IMR-90 (cell line): Measurements from ENCODE around the gene LDHA. TPM values are rescaled to one million over a fixed set of nuclear protein-coding genes. Genes with fewer than 3 reads are reported as not detected.

Source experiments
- ATAC-seq: fragments of 200-7000 bp; cut with Tn5 transposase; 2 replicates; pipeline ENCODE4 v1.9.1; 2020; ENCODE audit warnings: low read depth, mild to moderate bottlenecking, moderate library complexity
- BruUV-seq: library from RNA; stranded (reverse); fragments of 400-500 nt; replicated peaks from 2 replicates; lab custom pipeline; 2021; lab: Mats Ljungman, UMichigan
- CTCF ChIA-PET: fragments of 300-600 bp; formaldehyde crosslinking; extraction: SDS; loops from one replicate; lab custom pipeline; 2021; ENCODE audit warnings: antibody characterized with exemption; lab: Yijun Ruan, JAX
- POLR2A ChIA-PET: fragments of 300-600 bp; sonication (Branson Sonifier 250); formaldehyde crosslinking; loops from one replicate; lab custom pipeline; 2022; ENCODE audit warnings: antibody characterized with exemption; ENCODE audit not compliant: unreplicated experiment; lab: Charles Lee
- DNase-seq: peaks from one replicate; pipeline ENCODE4 v3.0.0; 2013
- H2AFZ ChIP-seq: replicated peaks from 2 replicates; pipeline ENCODE3; 2013; ENCODE audit warnings: low read length, mild to moderate bottlenecking; ENCODE audit not compliant: poor library complexity
- H2AK5ac ChIP-seq: 2 replicates; pipeline ENCODE4 v1.6.1; 2013; ENCODE audit warnings: low read depth, low read length, inconsistent platforms
- H2AK9ac ChIP-seq: replicated peaks from 2 replicates; pipeline ENCODE3; 2013; ENCODE audit warnings: mild to moderate bottlenecking, low read depth, low read length, moderate library complexity; ENCODE audit not compliant: poor library complexity
- H2BK120ac ChIP-seq: 2 replicates; pipeline ENCODE4 v1.6.1; 2013; ENCODE audit warnings: low read depth, low read length, inconsistent platforms
- H2BK15ac ChIP-seq: 3 replicates; pipeline ENCODE4 v1.6.1; 2013; ENCODE audit warnings: low read depth, low read length, inconsistent platforms
- H2BK20ac ChIP-seq: 2 replicates; pipeline ENCODE4 v1.6.1; 2013; ENCODE audit warnings: low read depth, mild to moderate bottlenecking, inconsistent platforms, low read length, moderate library complexity
- H2BK5ac ChIP-seq: 2 replicates; pipeline ENCODE4 v1.6.1; 2013; ENCODE audit warnings: mild to moderate bottlenecking, low read depth, low read length, inconsistent platforms; ENCODE audit not compliant: poor library complexity, severe bottlenecking
- H3K14ac ChIP-seq: replicated peaks from 2 replicates; pipeline ENCODE4 v1.6.1; 2013; ENCODE audit warnings: low read depth, low read length, inconsistent platforms
- H3K18ac ChIP-seq: 2 replicates; pipeline ENCODE4 v1.6.1; 2013; ENCODE audit warnings: low read depth, low read length, control low read depth
- H3K23ac ChIP-seq: 2 replicates; pipeline ENCODE4 v1.6.1; 2013; ENCODE audit warnings: low read depth, low read length, inconsistent platforms
- H3K27ac ChIP-seq: 2 replicates; pipeline ENCODE4 v1.5.1; 2013; ENCODE audit warnings: mild to moderate bottlenecking, control low read depth, low read length; ENCODE audit not compliant: insufficient read depth
- H3K27me3 ChIP-seq: 2 replicates; pipeline ENCODE4 v1.6.1; 2013; ENCODE audit warnings: low read length; ENCODE audit not compliant: control insufficient read depth, insufficient read depth
- H3K36me3 ChIP-seq: 2 replicates; pipeline ENCODE4 v1.6.1; 2013; ENCODE audit warnings: low read length, mixed read lengths; ENCODE audit not compliant: control insufficient read depth, insufficient read depth
- H3K4ac ChIP-seq: 2 replicates; pipeline ENCODE4 v1.6.1; 2013; ENCODE audit warnings: low read depth, low read length, inconsistent platforms
- H3K4me1 ChIP-seq: 2 replicates; pipeline ENCODE4 v1.6.1; 2013; ENCODE audit warnings: low read length, mixed read lengths; ENCODE audit not compliant: control insufficient read depth, insufficient read depth
- H3K4me2 ChIP-seq: 2 replicates; pipeline ENCODE4 v1.6.1; 2013; ENCODE audit warnings: low read depth, mild to moderate bottlenecking, control low read depth, low read length, moderate library complexity
- H3K4me3 ChIP-seq: 2 replicates; pipeline ENCODE4 v1.5.1; 2013; ENCODE audit warnings: low read depth, mild to moderate bottlenecking, control low read depth, low read length, moderate library complexity; ENCODE audit not compliant: insufficient read depth
- H3K56ac ChIP-seq: 2 replicates; pipeline ENCODE4 v1.6.1; 2013; ENCODE audit warnings: low read length, inconsistent platforms; ENCODE audit not compliant: insufficient read depth; ENCODE audit errors: extremely low read depth
- H3K79me1 ChIP-seq, 2 experiments: 2 replicates each; pipeline ENCODE4 v1.6.1; 2013; ENCODE audit warnings: low read length in 2 of 2, inconsistent platforms in 1 of 2, low read depth in 1 of 2
- H3K9ac ChIP-seq: 2 replicates; pipeline ENCODE4 v1.6.1; 2013; ENCODE audit warnings: low read depth, low read length, control low read depth
- H3K9me1 ChIP-seq: 2 replicates; pipeline ENCODE4 v1.6.1; 2013; ENCODE audit warnings: low read length, inconsistent platforms; ENCODE audit not compliant: insufficient read depth
- H3K9me3 ChIP-seq: 2 replicates; pipeline ENCODE4 v1.6.1; 2013; ENCODE audit warnings: low read length; ENCODE audit not compliant: control insufficient read depth, insufficient read depth
- H4K20me1 ChIP-seq: 2 replicates; pipeline ENCODE4 v1.6.1; 2013; ENCODE audit warnings: low read length, inconsistent platforms; ENCODE audit not compliant: insufficient read depth
- H4K5ac ChIP-seq: 2 replicates; pipeline ENCODE4 v1.6.1; 2013; ENCODE audit warnings: mild to moderate bottlenecking, low read depth, low read length, control low read depth
- H4K8ac ChIP-seq, 2 experiments: 2 replicates each; pipeline ENCODE4 v1.6.1; 2013; ENCODE audit warnings: low read depth in 2 of 2, low read length in 2 of 2, control low read depth in 1 of 2, inconsistent platforms in 1 of 2
- H4K91ac ChIP-seq: 2 replicates; pipeline ENCODE4 v1.6.1; 2013; ENCODE audit warnings: low read depth, low read length, inconsistent platforms; ENCODE audit not compliant: insufficient read depth
- BHLHE40 ChIP-seq: fragments of 150-350 bp; IDR thresholded peaks from 2 replicates; pipeline ENCODE4 v1.6.1; 2016; ENCODE audit warnings: mild to moderate bottlenecking, low read depth, low read length
- MAZ ChIP-seq: IDR thresholded peaks from 2 replicates; pipeline ENCODE4 v1.6.1; 2012; ENCODE audit warnings: low read depth, mild to moderate bottlenecking, low read length, improper control_type of control experiment, moderate library complexity, borderline replicate concordance
- POLR2A ChIP-seq: IDR thresholded peaks from 2 replicates; pipeline ENCODE4 v1.6.1; 2012; ENCODE audit warnings: mild to moderate bottlenecking, low read depth, low read length
- RCOR1 ChIP-seq: IDR thresholded peaks from 2 replicates; pipeline ENCODE4 v1.6.1; 2012; ENCODE audit warnings: mild to moderate bottlenecking, low read length, improper control_type of control experiment; ENCODE audit not compliant: insufficient replicate concordance
- WGBS, 2 experiments: methylation state at CpG; one replicate each; pipeline versions ENCODE4 v1.1.5 to v1.1.7; 2013; ENCODE audit warnings: missing lambda C conversion rate in 2 of 2; ENCODE audit not compliant: insufficient read length in 1 of 2; ENCODE audit errors: extremely low coverage in 2 of 2; 5-methylcytosine and 5-hydroxymethylcytosine counted together
- dilution Hi-C: fragments of 300-500 bp; cut with HindIII; formaldehyde crosslinking; loops from one replicate; pipeline ENCODE4 v1.14.3; 2018; ENCODE audit warnings: low sequenced_read_pairs; ENCODE audit not compliant: unreplicated experiment
- in situ Hi-C: fragments of 300-500 bp; cut with MboI; formaldehyde crosslinking; loops from 3 replicates; pipeline ENCODE4 v1.14.3; 2019; ENCODE audit warnings: low sequenced_read_pairs, inconsistent platforms, mixed read lengths
- intact Hi-C: fragments of 100-400 bp; cut with micrococcal nuclease; formaldehyde crosslinking; loops from 2 replicates; pipeline ENCODE4 v1.10.0; 2022
- polyA plus RNA-seq, 3 experiments: library from polyadenylated mRNA; depleted of rRNA; stranded (reverse); fragments of >200 nt; gene quantifications; 2 replicates each; pipeline ENCODE4 v1.2.3, GENCODE V29; 2012; ENCODE audit warnings: low replicate concordance in 1 of 3
- total RNA-seq: library from RNA; depleted of rRNA; stranded (reverse); fragments of >200 nt; gene quantifications from 2 replicates; pipeline ENCODE4 v1.2.3, GENCODE V29; 2012

The LDHA gene
- total and polyA plus RNA-seq, 2 of the 4 experiments (the other 2 are of a cell fraction) = 1,735 to 1,813 TPM

- WGBS, 2 experiments = no CpG with 5 or more reads among the region's 2 CpGs
- H2AK5ac ChIP-seq = no peak overlapping the region
- no peaks in the 10 kb centered on the region for H3K79me1 ChIP-seq
- no peak overlapping the region for H3K4ac ChIP-seq
- H3K18ac ChIP-seq = no peak overlapping the region
- no peaks in the 10 kb centered on the region for H3K9me3 ChIP-seq
- no peak overlapping the region for H3K4me2 ChIP-seq
- in situ Hi-C loops = no loop called here
- no peak overlapping the region for H3K56ac ChIP-seq
- POLR2A ChIA-PET = no interaction called here
- ATAC-seq (no peak), DNase-seq (no peak)
- H2AK9ac ChIP-seq = no peak overlapping the region
- no peak overlapping the region for H2BK15ac ChIP-seq
- dilution Hi-C loops = no loop called here
- H3K9me1 ChIP-seq = peaks cover 2% of the 10 kb centered on the region; the same call in 1 of the 2 replicates
- H3K4me3 ChIP-seq = no peak overlapping the region
- H3K4me1 ChIP-seq = no peaks in the 10 kb centered on the region; the same call in 1 of the 2 replicates
- H2BK20ac ChIP-seq = no peak overlapping the region
- no peak overlapping the region for H3K9ac ChIP-seq
- no peak overlapping the region for H3K14ac ChIP-seq
- H3K36me3 ChIP-seq = peaks cover 9% of the 10 kb centered on the region
- no TSS peak for BruUV-seq
- no peaks in the 10 kb centered on the region for H4K20me1 ChIP-seq
- no peak overlapping the region for H3K23ac ChIP-seq
- H4K91ac ChIP-seq = no peak overlapping the region
- intact Hi-C loops = no loop called here
- no peak overlapping the region for H2BK120ac ChIP-seq
- no peak overlapping the region for H2AFZ ChIP-seq
- H3K27ac ChIP-seq = no peak overlapping the region
- no peak overlapping the region for H4K5ac ChIP-seq
- no peak overlapping the region for H2BK5ac ChIP-seq
- no peak overlapping the region for H4K8ac ChIP-seq
- no peaks in the 10 kb centered on the region for H3K27me3 ChIP-seq
- TF ChIP-seq POLR2A (no peak), BHLHE40 (no peak), RCOR1 (no peak), MAZ (no peak)
- CTCF ChIA-PET = no interaction called here
Measured at GRCh38 chr11:18371279-18371678, 23.1 kb upstream of the LDHA start.
